GM12874 (cell line): ENCODE data around the gene SLC28A2.
A peak's percentile ranks its signal among the peaks of the same experiment; 100 is the strongest.

Source experiments
- TF ChIP-seq, protein P1 (sequence below): IDR thresholded peaks from 2 replicates; pipeline ENCODE4 v1.5.1; 2011; ENCODE audit warnings: low read depth, mild to moderate bottlenecking, control low read depth, low read length, moderate library complexity; ENCODE audit not compliant: insufficient read depth

SLC28A2 gene

DNA sequence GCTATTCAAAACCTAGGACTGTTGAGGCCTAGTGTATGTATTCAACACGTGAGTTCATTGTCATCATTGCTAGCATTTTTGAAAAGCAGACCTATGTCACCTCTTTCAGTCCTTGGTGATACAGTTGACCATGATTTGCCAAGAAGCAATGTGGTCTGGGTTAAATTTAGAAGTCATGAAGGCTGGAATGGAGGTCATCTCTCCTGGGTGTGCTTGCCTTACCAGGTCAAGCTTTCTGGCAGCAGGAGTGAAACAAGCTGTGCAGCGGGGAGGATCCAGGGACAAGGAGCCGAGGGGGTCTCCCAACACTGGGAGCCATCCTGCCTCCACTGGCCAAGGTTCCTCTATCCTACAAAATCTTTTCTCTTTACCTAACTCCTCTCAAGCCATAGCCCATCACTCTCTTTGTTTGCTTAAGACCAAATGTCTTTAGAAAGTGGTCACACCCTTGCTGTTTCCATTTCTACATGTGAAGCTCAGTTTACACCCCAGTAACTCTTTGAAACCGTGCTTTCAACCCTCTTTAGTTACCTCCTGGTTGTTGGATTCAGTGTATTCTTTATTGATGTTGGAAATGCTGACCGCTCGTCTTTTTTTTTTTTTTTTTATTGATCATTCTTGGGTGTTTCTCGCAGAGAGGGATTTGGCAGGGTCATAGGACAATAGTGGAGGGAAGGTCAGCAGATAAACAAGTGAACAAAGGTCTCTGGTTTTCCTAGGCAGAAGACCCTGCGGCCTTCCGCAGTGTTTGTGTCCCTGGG is 40.0 kb downstream of the SLC28A2 start:
- TF ChIP-seq, protein P1, sequence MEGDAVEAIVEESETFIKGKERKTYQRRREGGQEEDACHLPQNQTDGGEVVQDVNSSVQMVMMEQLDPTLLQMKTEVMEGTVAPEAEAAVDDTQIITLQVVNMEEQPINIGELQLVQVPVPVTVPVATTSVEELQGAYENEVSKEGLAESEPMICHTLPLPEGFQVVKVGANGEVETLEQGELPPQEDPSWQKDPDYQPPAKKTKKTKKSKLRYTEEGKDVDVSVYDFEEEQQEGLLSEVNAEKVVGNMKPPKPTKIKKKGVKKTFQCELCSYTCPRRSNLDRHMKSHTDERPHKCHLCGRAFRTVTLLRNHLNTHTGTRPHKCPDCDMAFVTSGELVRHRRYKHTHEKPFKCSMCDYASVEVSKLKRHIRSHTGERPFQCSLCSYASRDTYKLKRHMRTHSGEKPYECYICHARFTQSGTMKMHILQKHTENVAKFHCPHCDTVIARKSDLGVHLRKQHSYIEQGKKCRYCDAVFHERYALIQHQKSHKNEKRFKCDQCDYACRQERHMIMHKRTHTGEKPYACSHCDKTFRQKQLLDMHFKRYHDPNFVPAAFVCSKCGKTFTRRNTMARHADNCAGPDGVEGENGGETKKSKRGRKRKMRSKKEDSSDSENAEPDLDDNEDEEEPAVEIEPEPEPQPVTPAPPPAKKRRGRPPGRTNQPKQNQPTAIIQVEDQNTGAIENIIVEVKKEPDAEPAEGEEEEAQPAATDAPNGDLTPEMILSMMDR, result no peak

DNA sequence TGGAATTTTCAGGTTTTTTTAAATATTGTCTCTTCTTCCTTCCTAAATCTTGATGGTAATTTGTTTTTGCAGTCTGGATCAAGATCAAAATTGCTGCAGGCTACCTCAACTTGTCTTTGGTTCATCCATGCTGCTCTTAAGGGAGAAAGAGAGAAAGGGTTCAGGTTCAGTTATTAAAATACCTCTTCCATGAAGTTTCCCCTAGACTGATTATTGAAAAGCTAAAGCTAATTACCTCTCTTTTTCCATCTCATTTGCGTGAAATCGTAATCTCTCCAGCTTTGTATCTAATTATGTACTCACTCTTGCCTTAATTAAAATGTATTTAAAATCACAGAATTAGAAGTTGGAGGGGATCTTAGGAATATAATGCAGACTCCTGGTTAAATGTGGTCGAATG is 52.7 kb downstream of the SLC28A2 start:
- TF ChIP-seq, protein P1, result no peak

DNA sequence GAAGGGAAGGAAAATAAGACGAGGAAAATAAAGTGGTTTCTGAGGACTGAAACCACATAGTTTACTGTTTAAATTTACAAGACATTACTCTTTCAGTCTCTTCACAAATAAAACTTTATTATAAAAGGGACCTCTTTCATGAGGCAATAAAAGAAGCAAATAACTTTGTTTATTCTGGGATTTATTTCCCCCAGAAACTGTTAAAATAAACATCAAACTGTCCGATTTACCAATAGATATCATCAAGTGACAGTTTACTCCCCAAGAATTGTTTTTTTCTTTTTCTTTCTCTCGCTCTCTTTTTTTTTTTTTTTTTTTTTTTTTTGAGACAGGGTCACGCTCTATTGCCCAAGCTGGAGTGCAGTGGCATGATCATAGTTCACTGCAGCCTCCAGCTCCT is 54.1 kb downstream of the SLC28A2 start:
- TF ChIP-seq, protein P1, result no peak

DNA sequence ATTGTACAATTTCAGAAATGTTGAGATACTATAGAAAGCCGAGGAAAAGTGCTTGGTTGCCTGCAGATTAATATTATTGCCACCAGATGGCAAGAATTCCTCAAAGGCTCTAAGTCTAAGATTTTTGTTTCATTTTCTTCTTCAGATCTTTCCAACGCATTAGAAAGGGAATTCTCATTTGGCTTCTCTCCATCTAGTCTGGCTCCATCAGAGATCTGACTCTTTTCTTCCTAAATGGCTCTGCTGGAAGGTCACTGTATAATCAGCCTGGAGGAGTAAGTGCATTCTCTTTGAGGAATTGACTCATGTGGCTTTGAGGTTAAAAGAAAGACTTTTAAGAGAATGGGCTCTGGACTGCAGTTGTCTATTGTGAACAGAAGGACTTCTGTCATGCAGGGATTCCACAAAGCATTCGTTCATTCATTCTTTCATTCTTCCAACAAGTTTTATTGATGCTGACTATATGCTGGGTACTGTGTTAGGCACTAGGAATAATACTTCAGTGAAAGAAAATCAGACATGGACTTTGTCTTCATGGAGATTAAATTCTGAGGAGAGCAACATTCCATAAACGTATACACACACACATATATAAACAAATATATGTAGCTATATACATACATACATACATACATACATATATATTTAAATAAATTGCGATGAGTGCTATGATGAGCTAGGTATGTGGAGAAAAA is 55.3 kb downstream of the SLC28A2 start:
- TF ChIP-seq, protein P1, result peak; percentile 23; the same call in 1 of the 2 replicates

DNA sequence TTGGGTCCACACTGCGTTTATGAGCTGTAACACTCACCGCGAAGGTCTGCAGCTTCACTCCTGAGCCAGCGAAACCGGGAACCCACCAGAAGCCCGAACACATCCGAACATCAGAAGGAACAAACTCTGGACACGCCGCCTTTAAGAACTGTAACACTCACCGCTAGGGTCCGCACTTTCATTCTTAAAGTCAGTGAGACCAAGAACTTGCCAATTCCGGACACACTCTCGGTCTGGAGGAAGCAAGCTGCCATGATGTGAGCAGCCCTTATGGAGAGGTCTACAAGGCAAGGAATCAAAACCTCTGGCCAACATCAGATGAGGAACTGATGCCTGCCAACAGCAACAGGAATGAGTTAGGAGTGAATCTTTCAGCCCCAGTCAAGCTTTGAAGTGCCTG is 62.9 kb downstream of the SLC28A2 start:
- TF ChIP-seq, protein P1, result no peak

DNA sequence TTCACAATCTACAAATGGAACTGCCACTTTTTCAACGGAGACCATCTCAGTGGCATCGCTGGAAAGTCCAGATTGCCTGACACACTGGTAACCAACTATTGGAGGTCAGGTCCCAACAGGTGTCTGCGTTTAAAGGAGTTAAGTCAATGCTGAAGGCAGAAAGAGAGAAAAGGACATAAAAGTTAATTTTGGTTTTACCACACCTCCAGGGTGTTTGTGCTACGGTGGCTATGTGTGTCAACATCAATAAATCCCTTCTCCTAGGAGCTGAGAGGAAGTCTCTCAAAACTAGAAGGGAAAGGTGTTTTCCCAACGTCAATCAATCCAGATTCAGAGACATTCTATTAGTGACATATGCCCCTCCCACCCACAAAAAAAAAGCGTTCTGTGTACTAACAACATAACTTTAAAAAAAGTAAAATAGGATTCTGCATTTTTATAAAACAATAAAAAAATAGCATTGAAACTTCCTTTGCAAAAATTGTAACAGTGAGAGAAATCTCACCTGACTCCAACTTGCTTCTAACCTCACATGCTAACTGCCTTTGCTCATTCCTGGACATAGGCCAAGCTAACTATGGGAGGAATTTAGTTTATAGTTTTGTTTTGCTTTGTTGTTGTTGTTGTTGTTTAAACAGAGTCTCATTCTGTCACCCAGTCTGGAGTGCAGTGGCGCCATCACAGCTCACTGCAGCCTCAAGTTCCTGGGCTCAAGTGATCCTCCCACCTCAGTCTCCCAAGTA is 67.6 kb downstream of the SLC28A2 start:
- TF ChIP-seq, protein P1, result no peak

DNA sequence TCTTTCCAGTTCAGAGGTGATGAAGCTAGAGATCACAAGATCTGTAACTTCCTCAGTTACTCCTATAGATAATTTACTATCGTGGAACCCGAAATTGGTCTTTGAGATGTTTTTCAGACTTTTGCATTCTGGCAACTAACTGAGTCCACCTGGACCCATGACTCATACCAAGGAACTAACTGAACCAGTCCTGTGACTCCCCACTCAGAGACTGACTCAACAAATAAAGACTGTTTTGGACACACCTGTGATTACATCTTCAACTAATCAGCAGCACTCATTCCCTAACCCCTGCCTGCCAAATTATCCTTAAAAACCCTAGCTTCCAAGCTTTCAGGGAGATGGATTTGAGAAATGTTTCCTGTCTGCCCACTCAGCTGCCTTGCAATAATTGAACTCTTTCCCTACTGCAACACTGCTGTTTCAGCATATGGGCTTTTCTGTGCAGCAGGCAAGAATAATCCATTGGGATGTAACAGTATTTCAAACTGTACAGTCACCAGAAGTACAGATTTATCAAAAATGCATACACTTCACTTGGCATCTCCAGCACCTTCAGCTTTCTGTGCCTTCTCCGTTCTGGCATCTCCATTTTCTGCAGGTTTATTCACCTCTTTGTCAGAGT is 68.7 kb downstream of the SLC28A2 start:
- TF ChIP-seq, protein P1, result no peak
